Hematopoietic multipotent progenitor cell treated with erythropoietin and hydrocortisone succinate and interleukin-3 and kit ligand, for 4 days (in vitro differentiated cells): ENCODE data around the gene ST8SIA4.

Experiments
- DNase-seq: peaks from one replicate; pipeline ENCODE4 v3.0.0-alpha.2; 2015

The ST8SIA4 gene

DNA sequence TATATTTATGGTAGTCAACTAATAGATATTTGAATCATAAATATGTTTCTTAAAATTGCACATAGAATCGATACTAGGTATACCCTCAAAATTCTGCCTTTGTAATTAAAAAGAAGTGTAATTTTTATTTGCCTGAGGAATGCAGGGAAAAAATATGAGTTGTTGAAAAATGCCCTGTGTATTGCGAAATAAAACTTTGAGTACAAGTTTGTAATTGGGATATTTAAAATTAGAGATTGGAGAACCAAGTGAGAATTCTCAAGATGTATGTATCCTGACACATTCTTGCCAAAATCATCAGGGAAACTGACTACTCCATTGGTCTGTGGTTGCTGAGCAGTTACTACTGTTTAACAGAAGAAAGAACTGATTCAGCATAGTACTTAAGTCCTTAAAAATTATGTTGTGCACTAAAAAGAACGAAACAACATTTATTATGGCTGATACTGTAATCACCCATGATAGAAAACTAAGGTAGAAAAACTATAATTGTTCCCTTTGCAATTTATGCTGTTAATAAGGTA, 36.0 kb downstream of the ST8SIA4 start:
- no peak for DNase-seq

DNA sequence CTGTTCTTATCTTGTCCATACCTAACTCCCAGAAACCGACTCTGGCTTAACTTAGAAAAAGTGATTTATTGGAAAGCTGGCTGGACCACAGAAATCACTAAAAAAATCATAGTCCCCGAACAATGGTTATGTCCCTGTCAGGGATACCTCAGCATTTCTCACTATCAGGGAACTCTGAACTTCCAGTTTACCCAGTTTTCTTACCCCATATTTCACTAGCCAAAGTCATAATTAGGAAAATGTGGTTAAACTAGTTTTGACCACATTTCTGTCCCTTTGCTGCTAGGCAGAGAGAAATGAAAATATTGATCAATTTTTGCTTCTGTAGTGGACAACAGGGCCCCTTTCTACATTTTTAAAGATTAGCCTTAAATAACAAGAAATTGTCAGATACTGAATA, 38.2 kb downstream of the ST8SIA4 start:
- DNase-seq, result no peak

DNA sequence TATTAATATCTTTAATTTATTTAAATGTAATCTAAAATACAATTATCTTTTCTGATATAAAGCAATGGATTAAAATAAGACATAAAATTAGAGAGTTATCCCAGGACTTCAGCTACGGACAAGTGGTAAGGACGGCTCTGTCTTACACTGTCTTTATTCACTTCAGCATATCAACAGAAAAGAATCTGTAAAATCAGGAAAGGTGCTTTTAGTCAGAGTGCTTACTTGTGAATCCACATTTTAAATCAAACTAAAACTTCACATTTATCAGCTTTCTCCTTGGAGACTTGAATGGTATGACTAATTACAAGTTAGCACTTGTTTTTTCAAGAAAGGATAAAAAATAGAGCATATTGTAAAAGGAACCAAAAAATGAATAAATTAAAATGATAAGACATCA, 39.3 kb downstream of the ST8SIA4 start:
- no peak for DNase-seq

DNA sequence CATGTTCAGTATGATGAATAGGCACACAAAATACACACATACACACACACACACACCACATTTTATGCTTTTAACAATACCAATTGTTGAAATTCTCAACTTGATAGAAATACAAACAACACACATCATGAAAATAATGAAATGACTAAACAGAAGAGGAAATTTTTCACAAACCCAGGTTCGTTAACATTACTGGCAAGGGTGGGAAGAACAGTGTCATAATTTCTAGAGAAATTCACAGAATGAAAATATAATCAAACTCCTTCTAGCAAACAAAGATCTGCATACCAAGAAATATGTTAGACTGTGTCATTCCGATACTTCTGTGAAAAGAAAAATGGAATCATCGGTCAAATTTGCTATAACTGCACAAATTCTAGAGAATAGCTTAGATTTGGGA, 41.9 kb downstream of the ST8SIA4 start:
- no peak for DNase-seq

DNA sequence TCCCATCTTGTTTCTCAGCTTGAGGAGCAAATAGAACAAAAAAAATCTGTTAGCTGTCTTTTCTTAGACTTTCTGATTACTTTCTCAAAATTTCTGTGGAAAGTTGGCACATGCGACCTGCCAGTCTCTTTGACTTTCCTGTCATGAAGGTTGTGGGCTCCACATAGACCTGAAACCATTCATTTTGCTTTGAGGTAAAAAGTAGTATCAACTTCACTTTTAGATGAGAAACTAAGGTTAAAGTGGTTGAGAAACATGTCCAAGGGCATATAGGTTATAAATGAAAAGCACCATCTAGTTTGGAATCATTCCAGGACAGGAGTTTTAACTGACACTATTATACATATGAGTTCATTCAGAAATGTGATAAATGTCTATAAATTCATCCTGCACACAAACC, 42.7 kb downstream of the ST8SIA4 start:
- DNase-seq, result no peak

DNA sequence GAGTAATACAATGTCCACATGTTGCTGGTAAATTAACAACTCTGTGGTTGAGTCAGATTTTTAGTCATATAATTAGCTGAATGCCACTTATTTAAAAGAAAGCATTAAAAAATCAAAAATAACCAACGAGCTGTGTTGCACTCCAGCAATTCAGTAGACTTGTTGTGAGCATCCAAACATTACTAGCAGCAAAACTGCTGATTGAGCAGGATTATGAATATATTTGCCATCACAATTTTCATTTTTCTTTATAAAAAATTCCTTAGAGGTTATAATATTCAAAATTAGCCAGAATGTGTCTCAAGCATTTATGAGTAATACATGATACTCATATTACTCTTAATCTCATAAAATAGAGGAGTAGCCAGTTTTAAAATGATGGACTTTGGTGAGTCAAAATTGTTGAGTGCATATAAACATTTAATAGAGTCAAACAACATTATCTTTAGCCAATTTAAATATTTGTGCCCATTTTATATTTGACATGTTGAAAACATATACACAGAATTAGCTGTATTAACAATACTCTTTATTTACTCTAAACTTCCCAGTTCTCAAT, 44.0 kb downstream of the ST8SIA4 start:
- DNase-seq, result no peak

DNA sequence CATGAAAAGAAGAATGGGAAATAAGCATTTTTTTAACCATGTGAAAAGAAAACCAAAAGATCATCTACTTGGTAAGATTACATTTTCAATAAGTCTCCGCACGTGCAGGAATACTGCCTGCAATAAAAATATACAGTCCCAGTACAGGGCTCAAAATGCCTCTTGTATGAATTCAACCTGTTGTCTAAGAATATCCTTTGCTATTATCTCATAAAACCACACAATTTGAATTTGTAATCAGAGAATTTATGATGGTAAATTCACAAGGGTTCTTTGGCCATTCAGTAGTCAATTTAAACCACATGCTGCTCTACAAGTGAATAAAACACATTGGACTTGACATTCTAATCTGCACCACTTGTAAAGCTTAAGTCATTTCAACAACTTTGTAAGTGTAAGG, 46.6 kb downstream of the ST8SIA4 start:
- DNase-seq, result no peak

DNA sequence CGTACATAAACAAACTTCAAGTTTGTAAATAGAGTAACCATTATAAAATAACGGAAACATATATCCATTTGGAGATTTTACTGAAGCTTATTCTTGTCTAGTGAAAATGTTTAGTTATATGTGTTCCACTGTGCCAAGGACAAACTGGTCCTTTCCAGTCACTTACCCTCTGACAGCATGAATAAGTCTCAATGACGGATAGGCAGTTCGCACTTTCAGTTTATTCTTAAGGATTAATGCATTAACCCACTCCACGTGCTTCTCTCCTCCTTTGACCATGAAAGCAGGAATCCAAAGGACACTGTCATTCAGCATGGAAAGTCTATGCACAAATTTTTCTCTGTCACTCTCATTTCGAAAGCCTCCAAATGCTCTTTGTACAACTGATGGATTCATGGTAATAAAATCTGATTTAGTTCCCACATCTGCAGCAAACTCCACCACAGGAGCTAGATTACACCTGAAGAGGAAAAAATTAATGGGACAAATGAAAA, 47.1 kb downstream of the ST8SIA4 start:
- DNase-seq, result no peak

DNA sequence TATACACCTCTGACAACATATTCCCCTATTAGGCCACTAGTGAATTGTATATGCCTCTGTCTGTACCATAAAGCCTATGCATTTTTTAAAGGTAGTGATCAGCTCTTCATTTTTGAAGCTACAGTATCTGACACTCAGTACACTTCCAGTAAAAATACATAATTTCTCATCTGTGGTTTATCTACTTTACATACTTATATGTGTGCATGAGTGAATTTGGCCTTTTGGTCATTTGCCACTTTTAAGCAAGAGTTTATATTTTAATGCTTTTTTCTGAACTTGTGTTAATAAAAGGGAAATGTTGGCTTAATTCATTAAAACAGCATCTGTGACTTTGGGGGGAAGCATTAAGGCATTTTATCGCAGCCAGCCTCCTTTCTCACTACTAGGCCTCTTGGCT, 47.8 kb downstream of the ST8SIA4 start:
- no peak for DNase-seq

DNA sequence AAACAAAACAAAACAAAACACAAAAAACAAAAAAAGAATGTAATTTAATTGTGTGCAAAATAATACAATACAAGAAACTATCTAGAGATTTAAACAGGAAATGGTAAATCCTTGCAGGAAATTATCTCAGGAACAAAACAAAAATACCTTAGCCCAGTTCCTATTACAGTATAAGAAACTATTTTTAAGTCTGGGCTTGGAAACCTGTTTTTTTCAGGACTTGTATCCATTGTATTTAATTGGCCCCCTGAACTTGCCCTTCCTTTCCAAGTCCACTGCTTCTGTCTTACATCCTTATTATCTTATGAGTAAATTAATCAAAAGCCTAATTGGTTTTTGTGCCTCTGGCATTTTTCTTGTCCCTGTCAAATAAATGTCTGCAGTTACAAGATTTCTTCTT, 48.5 kb downstream of the ST8SIA4 start:
- DNase-seq, result no peak

DNA sequence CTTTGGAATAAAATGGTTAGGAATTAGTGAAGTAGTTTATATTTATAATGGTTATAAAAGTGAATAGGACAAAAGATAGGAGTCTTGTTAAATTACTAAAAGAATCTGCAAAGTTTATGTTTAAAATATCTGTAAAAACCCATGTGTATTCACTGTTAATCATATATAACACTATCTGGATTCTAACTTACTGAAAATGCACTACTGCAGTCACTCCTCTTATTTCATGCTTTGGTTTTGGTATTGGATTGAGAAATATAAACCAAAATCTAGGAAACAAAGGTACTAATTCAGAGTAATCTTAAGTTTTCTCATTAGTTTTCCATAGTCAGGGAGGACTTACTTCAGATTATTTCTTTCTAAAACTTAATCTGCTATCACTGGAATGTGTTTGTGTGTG, 49.5 kb downstream of the ST8SIA4 start:
- DNase-seq, result no peak

DNA sequence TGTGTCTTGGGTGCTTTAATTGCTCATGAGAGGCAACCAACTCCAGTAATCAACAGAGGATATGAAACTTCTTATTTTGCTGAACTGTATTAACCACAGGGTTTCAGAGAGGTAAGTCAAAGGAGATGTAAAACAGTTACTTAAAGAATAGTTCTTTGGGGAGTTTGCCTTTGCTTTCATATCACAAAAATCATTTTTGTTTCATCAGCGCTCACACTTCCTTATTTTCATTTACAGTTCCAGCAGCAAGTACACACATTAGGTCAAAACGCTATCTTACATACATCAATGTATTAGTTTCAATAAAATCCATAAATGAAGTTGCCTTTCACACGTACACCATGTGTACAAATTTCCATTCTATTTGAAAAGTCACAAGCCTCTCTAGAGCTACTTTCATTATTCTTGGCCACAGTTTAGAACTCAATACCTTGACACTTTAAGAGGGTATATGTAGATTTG, 50.1 kb downstream of the ST8SIA4 start:
- peak; percentile 71 for DNase-seq

DNA sequence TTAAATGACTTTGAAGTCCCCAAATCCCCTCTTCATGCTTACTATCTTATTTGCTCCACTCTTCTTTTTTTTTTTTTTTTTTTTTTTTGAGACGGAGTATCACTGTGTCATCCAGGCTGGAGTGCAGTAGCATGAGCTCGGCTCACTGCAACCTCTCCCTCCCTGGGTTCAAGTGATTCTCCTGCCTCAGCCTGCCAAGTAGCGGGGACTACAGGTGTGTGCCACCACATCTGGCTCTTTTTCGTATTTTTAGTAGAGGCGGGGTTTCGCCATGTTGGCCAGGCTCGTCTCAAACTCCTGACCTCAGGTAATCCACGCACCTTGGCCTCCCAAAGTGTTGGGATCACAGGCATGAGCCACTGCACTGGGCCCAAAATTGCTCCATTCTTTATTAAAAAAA, 51.0 kb downstream of the ST8SIA4 start:
- DNase-seq, result no peak

DNA sequence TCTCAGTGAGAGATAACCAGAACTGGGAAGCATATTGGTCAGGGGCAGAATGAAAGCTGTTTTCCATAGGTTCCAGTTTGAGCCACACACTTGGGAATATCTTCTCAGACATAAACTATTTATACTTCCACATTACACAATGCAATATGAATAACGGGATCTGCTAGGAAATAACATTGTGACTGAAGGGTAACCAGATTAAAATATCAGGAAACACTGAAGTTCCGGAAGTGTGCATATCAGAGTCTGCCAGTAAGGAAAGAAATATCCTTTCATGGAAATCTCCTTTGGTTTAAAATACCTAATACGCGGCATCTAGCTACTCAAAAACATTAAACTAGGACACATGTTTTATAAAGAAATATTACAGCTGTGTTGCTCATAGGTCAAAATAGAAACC, 56.3 kb downstream of the ST8SIA4 start:
- no peak for DNase-seq

DNA sequence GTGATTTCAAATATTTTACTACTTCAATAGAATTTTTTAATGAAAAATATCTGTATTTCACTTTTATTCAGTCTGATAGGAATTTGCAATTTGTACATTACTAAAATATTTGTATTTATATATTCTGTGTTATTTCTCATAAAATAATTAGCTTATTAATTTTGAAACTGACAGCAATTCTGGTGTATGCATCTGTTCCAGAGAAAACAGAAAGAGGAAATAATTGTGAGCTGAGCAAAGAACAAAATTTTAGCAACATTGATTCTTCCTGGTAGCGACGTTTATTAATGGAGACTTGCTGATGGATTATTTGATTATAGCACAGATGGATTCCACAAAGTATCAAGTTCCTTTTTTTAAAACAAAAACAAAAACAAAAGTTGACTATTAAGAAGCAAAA, 61.0 kb downstream of the ST8SIA4 start:
- no peak for DNase-seq

DNA sequence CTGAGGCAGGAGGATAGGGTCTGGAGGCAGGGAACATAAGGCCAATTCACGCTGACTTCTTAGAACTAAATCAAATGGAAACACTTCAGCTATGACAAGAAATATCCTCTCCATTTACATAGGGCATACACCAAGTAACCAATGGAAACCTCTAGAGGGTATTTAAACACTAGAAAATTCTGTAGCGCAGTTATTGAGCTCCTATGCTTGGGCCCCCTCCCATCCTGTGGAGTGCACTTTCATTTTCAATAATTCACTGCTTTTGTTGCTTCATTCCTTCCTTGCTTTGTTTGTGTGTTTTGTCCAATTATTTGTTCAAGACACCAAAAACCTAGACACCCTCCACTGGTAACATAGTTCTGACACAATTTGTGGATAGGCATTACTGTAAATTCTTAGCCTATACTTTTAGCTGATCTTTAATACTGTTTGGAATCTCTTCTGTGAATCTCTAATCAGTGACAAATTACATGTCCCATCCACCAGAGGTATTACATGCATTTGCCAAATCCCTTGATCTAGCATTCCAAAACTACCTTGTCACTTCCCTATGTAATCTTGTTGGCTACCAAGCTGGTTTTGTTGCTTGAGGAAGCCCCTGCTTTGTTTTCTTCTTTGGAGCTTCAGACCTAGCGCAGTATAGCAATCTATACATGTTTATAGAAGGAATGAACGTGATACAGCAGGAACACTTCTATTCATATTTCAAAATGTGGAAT, 61.6 kb downstream of the ST8SIA4 start:
- no peak for DNase-seq

DNA sequence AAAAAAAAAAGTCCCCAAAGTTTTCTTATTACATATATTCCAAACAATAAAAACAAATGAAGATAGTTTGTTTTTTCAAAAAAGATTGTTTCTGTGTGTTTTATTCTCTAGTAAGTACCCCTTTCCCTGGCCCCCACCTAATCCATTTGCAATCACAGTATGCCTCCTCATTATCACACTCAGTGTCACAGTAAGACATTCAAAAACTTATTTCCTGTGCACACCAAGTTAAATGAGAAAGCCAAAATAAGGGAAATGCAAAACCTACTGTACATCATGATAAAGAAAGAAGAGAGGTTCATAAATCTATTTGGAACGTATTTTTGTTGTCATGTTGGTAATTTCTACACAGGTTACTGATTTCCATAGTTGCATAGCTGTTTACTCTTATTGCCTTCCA, 62.3 kb downstream of the ST8SIA4 start:
- DNase-seq, result peak; percentile 29

DNA sequence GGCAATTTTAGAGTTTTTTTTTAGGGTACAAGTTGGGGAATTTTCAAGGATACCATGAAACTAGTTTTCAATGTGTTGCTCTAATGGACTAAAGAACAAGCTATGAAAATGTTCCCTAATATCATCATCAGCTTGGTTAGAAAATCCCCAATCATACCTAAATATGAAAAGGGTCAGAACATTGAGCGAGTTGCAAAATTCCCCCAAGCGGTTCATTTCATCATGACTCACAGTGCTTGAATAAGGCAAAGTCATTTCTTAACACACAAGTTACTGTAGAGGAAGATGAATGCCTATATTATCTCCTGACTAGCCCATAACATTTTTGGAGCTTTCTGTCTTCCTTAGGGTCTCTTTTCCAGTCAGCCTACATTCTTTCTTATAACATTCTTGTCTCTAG, 62.7 kb downstream of the ST8SIA4 start:
- peak; percentile 64 for DNase-seq

DNA sequence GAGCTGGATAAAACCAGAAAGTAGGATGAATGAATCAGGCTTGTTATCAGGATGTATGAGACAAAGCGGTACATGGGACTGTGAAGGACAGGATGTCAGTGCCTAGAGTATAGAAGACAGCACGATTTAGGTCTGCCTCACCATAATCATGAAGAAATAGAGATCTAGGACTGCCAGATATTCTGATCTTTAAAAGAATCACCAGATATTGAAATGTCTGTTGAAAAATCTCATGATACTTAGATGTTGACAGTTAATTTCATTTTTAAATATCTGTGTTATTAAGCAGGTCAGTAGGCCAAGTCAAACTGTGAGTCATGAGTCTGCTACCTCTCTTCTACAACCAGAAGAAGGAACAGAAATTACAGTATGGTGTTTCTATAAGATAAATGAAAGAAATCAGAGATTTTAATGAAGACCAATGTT, 65.0 kb downstream of the ST8SIA4 start:
- DNase-seq, result no peak

DNA sequence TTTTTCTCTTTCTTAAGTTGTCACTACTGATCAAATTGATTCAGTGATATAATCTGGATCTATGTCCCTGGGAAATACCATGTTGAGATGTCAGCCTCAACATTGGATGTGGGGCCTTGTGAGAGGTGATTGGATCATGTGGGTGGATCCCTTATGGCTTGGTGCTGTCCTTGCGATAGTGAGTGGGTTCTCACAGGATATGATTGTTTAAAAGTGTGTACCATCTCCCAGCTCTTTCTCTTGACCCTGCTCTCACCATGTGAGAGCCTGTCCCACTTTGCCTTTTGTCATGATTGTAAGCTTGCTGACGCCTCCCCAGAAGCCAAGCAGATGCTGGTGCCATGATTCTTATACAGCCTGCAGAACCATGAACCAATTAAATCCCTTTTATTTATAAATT, 68.6 kb downstream of the ST8SIA4 start:
- DNase-seq, result no peak

DNA sequence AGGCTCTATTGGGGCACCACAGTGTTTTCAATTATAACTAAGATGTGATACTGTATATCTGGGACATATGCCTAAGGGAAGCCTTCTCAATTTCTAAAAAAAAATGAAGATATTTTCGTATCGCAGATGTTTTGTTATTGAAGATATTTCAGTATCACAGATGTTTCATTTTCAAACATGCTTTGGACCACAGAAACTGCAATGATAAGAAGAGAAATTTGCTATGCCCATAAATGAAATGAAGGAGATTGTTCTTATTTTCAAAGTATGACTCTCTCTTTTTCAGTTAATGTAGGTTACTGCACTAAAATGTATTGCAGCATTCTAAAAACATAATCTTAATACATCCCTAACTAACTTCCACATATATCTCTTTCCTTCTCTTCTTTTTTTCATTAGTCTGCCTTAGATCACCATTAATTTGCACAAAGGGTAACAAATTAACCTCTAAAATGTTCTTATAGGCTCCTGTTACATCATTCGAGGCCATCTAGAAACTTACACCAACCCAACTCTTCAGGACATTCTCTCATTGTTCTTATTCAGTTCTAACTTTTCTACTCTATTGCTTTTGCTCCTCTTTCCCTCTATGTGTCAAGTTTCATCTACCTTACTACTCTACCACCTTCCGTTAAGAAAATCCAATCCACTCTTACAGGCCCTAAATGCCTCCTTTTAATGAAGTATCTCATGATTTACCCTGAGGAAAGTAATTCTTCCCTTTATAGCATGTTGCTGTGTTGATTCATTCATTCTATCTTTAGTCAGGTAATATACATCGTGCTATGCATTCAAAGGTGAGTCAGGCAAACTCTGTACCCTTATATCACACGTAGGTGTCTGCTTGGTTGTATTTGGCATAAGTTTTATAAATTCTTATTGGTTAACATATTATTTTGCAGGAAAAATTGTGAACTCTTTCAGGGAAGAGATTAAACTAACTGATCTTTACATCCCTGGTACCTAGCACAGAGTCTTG, 70.5 kb downstream of the ST8SIA4 start:
- no peak for DNase-seq

DNA sequence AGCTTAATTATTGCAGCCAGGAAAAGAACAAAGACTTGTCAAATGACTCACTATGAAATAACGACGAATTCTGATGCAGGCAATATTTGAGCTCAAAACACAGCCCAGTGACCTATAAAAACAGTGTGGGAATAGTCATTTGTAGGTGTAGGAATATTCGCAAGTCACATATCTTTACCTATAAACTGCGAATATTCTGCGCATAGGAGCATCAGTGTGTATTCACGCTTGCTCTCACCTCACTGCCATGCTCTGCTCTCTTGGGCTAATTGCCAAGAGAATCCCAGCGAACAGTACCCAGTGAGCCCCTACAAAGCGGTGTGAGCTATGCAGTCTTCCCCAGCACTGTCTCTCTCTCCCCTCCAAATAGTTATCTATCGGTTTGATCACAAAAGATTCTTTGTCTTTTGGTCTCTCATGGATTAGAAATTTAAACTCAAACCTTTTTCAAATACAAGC, 74.2 kb downstream of the ST8SIA4 start:
- no peak for DNase-seq
